ENCODE measurements around the gene CARD11. TPM values are rescaled to one million over a fixed set of nuclear protein-coding genes. Genes with fewer than 3 reads are reported as not detected.

The CARD11 gene
- total and polyA plus RNA-seq, 2 of the 4 experiments (the other 2 are of a cell fraction), result 0.18 to 0.26 TPM

DNA sequence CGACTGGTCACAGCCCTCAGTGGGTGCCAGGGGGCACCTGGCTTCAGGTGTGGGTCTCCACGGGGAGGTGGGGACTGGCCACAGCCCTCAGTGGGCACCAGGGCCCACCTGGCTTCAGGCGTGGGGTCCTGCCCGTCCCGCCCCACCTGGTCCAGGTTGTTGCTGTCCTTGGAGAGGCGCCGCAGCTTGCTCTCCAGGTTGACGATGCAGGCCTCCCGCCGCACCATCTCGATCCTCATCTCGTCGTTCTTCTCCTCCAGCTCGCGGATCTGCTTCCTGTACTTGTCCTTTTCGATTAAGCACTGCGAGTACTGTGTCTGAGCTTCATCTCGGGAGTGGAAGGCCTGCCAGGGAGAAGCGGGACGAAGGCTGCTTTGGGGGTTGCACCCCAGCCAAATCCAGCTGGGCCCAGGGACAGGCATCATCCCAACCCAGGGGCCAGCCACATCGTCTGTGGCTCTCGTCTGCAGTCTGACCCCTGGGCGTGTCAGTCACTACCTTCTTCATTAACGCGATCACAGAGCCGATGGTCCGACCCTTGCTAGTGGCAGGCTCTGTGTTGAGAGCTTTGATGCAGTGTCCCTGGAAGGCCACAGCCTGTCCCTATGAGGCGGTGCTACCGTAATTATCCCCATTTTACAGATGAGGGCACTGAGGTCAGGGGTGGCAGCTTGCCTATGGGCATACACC, 106.6 kb downstream of the CARD11 start:
- no peak overlapping the region for H2BK20ac ChIP-seq (ENCODE audit: low read depth, low read length)
- H3K23ac ChIP-seq (ENCODE audit: low read depth, low read length), result no peak overlapping the region
- H3K27me3 ChIP-seq (ENCODE audit: control insufficient read depth, insufficient read depth, low read length), result no peaks in the 10 kb centered on the region; the same call in 1 of the 2 replicates
- no peaks in the 10 kb centered on the region for H3K79me1 ChIP-seq (ENCODE audit: low read depth in 1 of 2, low read length in 2 of 2)
- no peak overlapping the region for H3K4me3 ChIP-seq (ENCODE audit: insufficient read depth, low read depth, low read length)
- H3K56ac ChIP-seq (ENCODE audit: extremely low read depth, insufficient read depth, low read length), result no peak overlapping the region
- dilution Hi-C loops (cut with HindIII; ENCODE audit: low sequenced_read_pairs, unreplicated experiment) (no loop called here), in situ Hi-C loops (cut with MboI; ENCODE audit: low sequenced_read_pairs) (no loop called here), intact Hi-C loops (cut with micrococcal nuclease) (no loop called here)
- no peak overlapping the region for H3K18ac ChIP-seq (ENCODE audit: low read depth, low read length)
- no peak overlapping the region for H4K5ac ChIP-seq (ENCODE audit: low read depth, low read length)
- H2BK5ac ChIP-seq (ENCODE audit: low read depth, low read length, poor library complexity, severe bottlenecking), result no peak overlapping the region
- no peak overlapping the region for H3K4me2 ChIP-seq (ENCODE audit: low read depth, low read length)
- H2AK5ac ChIP-seq (ENCODE audit: low read depth, low read length), result no peak overlapping the region
- POLR2A ChIA-PET (ENCODE audit: unreplicated experiment), result no interaction called here
- no peak overlapping the region for H2AK9ac ChIP-seq (replicated peaks; ENCODE audit: low read depth, low read length, poor library complexity)
- no peak overlapping the region for H4K8ac ChIP-seq (ENCODE audit: low read depth in 2 of 2, low read length in 2 of 2)
- no peaks in the 10 kb centered on the region for H3K9me3 ChIP-seq (ENCODE audit: control insufficient read depth, insufficient read depth, low read length)
- H2BK120ac ChIP-seq (ENCODE audit: low read depth, low read length), result no peak overlapping the region
- no peak overlapping the region for H3K14ac ChIP-seq (replicated peaks; ENCODE audit: low read depth, low read length)
- no peak overlapping the region for H3K4ac ChIP-seq (ENCODE audit: low read depth, low read length)
- H3K9me1 ChIP-seq (ENCODE audit: insufficient read depth, low read length), result no peaks in the 10 kb centered on the region
- 93% methylated on average over 16 of the region's 29 CpGs; no CpG with 5 or more reads in 1 of the 2 experiments for WGBS, 2 experiments (ENCODE audit: extremely low coverage in 2 of 2, insufficient read length in 1 of 2)
- no peaks in the 10 kb centered on the region for H4K20me1 ChIP-seq (ENCODE audit: insufficient read depth, low read length)
- no peak overlapping the region for H4K91ac ChIP-seq (ENCODE audit: insufficient read depth, low read depth, low read length)
- H3K36me3 ChIP-seq (ENCODE audit: control insufficient read depth, insufficient read depth, low read length), result no peaks in the 10 kb centered on the region
- no peak overlapping the region for H3K9ac ChIP-seq (ENCODE audit: low read depth, low read length)
- no peak overlapping the region for H2AFZ ChIP-seq (replicated peaks; ENCODE audit: low read length, poor library complexity)
- no peak for DNase-seq
- no peak overlapping the region for H2BK15ac ChIP-seq (ENCODE audit: low read depth, low read length)
- CTCF ChIA-PET, result interaction anchor here (0.5 kb wide), 1 partner anchor 1710 kb away, joined by 4 read pairs; no protein-coding TSS in a partner anchor
- TF ChIP-seq SMC3 (IDR thresholded peaks at IDR 0.05; ENCODE audit: low read depth, low read length) (no peak), NFE2L2 (IDR thresholded peaks at IDR 0.05; ENCODE audit: low read depth, low read length) (no peak), BHLHE40 (IDR thresholded peaks at IDR 0.05; ENCODE audit: low read depth, low read length) (no peak), CEBPB (IDR thresholded peaks at IDR 0.05; ENCODE audit: low read depth, low read length) (no peak), MAFK (IDR thresholded peaks at IDR 0.05; ENCODE audit: low read depth, low read length) (no peak), MXI1 (IDR thresholded peaks at IDR 0.05; ENCODE audit: borderline replicate concordance, low read depth, low read length) (no peak), CHD1 (IDR thresholded peaks at IDR 0.05; ENCODE audit: low read depth, low read length) (no peak), MAZ (IDR thresholded peaks at IDR 0.05; ENCODE audit: borderline replicate concordance, low read depth, low read length) (no peak), RAD21 (IDR thresholded peaks at IDR 0.05; ENCODE audit: low read length) (no peak), RCOR1 (IDR thresholded peaks at IDR 0.05; ENCODE audit: insufficient replicate concordance, low read length) (no peak), POLR2A (IDR thresholded peaks at IDR 0.05; ENCODE audit: low read depth, low read length) (no peak), RFX5 (IDR thresholded peaks at IDR 0.05; ENCODE audit: low read depth, low read length) (no peak), FOS (IDR thresholded peaks at IDR 0.05; ENCODE audit: low read depth, low read length) (no peak)
- TF ChIP-seq, protein P1, sequence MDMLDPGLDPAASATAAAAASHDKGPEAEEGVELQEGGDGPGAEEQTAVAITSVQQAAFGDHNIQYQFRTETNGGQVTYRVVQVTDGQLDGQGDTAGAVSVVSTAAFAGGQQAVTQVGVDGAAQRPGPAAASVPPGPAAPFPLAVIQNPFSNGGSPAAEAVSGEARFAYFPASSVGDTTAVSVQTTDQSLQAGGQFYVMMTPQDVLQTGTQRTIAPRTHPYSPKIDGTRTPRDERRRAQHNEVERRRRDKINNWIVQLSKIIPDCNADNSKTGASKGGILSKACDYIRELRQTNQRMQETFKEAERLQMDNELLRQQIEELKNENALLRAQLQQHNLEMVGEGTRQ (IDR thresholded peaks at IDR 0.05; ENCODE audit: low read depth, low read length), result no peak
- TF ChIP-seq, protein P2, sequence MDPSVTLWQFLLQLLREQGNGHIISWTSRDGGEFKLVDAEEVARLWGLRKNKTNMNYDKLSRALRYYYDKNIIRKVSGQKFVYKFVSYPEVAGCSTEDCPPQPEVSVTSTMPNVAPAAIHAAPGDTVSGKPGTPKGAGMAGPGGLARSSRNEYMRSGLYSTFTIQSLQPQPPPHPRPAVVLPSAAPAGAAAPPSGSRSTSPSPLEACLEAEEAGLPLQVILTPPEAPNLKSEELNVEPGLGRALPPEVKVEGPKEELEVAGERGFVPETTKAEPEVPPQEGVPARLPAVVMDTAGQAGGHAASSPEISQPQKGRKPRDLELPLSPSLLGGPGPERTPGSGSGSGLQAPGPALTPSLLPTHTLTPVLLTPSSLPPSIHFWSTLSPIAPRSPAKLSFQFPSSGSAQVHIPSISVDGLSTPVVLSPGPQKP (IDR thresholded peaks at IDR 0.05; ENCODE audit: borderline replicate concordance, low read depth, low read length), result no peak
- TF ChIP-seq, protein P3, sequence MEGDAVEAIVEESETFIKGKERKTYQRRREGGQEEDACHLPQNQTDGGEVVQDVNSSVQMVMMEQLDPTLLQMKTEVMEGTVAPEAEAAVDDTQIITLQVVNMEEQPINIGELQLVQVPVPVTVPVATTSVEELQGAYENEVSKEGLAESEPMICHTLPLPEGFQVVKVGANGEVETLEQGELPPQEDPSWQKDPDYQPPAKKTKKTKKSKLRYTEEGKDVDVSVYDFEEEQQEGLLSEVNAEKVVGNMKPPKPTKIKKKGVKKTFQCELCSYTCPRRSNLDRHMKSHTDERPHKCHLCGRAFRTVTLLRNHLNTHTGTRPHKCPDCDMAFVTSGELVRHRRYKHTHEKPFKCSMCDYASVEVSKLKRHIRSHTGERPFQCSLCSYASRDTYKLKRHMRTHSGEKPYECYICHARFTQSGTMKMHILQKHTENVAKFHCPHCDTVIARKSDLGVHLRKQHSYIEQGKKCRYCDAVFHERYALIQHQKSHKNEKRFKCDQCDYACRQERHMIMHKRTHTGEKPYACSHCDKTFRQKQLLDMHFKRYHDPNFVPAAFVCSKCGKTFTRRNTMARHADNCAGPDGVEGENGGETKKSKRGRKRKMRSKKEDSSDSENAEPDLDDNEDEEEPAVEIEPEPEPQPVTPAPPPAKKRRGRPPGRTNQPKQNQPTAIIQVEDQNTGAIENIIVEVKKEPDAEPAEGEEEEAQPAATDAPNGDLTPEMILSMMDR (conservative IDR thresholded peaks at IDR 0.05; ENCODE audit: low read depth, low read length), result no peak
- no TSS peak for BruUV-seq (replicated peaks)
- no peak for ATAC-seq (ENCODE audit: low read depth)
- no peaks in the 10 kb centered on the region for H3K4me1 ChIP-seq (ENCODE audit: control insufficient read depth, insufficient read depth, low read length)
- no peak overlapping the region for H3K27ac ChIP-seq (ENCODE audit: insufficient read depth, low read length)

Measured in IMR-90 (cell line).